WERI-Rb-1 (cell line): Measurements from ENCODE around the gene FARP2.

Source experiments
- DNase-seq: peaks from one replicate; pipeline ENCODE4 v3.0.0-alpha.2; 2020
- H3K27ac ChIP-seq: fragments of 250-450 bp; sonication (Bioruptor Pico); 2 replicates; pipeline ENCODE4 v1.5.1; 2020; ENCODE audit warnings: mild to moderate bottlenecking, moderate library complexity
- H3K27me3 ChIP-seq: fragments of 250-450 bp; sonication (Bioruptor Pico); 2 replicates; pipeline ENCODE4 v1.5.1; 2021; ENCODE audit warnings: mild to moderate bottlenecking, low read depth, moderate library complexity; ENCODE audit not compliant: insufficient read depth, severe bottlenecking
- H3K36me3 ChIP-seq: fragments of 250-450 bp; sonication (Bioruptor Pico); 2 replicates; pipeline ENCODE4 v1.5.1; 2020; ENCODE audit warnings: mild to moderate bottlenecking, moderate library complexity
- H3K4me3 ChIP-seq: 2 replicates; pipeline ENCODE4 v1.5.1; 2011; ENCODE audit warnings: low read depth, mild to moderate bottlenecking, control low read depth, low read length
- H3K9me3 ChIP-seq: fragments of 250-450 bp; sonication (Bioruptor Pico); 2 replicates; pipeline ENCODE4 v1.5.1; 2021; ENCODE audit warnings: mild to moderate bottlenecking, moderate library complexity; ENCODE audit not compliant: severe bottlenecking
- CTCF ChIP-seq: IDR thresholded peaks from 2 replicates; pipeline ENCODE4 v1.5.1; 2011; ENCODE audit warnings: low read depth, mild to moderate bottlenecking, control low read depth, inconsistent platforms, low read length

The FARP2 gene

GRCh38 chr2:241459520-241459919, 103.4 kb downstream of the FARP2 start:
- no peaks in the 10 kb centered on the region for H3K27me3 ChIP-seq
- DNase-seq, result no peak
- TF ChIP-seq CTCF, result no peak

GRCh38 chr2:241460631-241461030, 104.5 kb downstream of the FARP2 start:
- Histone ChIP-seq H3K36me3 (no peaks in the 10 kb centered on the region), H3K4me3 (no peak overlapping the region), H3K27ac (no peak overlapping the region), H3K27me3 (no peaks in the 10 kb centered on the region), H3K9me3 (no peaks in the 10 kb centered on the region)
- no peak for TF ChIP-seq CTCF
- no peak for DNase-seq

More at GRCh38 chr2:241459520-241459919, 103.4 kb downstream of the FARP2 start:
- Histone ChIP-seq H3K27ac (no peak overlapping the region), H3K36me3 (no peaks in the 10 kb centered on the region), H3K9me3 (no peaks in the 10 kb centered on the region), H3K4me3 (no peak overlapping the region)

- no peaks in the 10 kb centered on the region for H3K36me3 ChIP-seq
- H3K27ac ChIP-seq, result no peak overlapping the region
- no peak overlapping the region for H3K4me3 ChIP-seq
- no peaks in the 10 kb centered on the region for H3K27me3 ChIP-seq
- H3K9me3 ChIP-seq, result no peaks in the 10 kb centered on the region
- no peak for DNase-seq
- no peak for TF ChIP-seq CTCF
These were observed 105.9 kb downstream of the FARP2 start for GRCh38 chr2:241461693-241462677.

GRCh38 chr2:241463276-241464135, 107.4 kb downstream of the FARP2 start:
- Histone ChIP-seq H3K27ac (no peak overlapping the region), H3K9me3 (no peaks in the 10 kb centered on the region), H3K27me3 (no peaks in the 10 kb centered on the region), H3K4me3 (no peak overlapping the region), H3K36me3 (no peaks in the 10 kb centered on the region)
- no peak for DNase-seq
- no peak for TF ChIP-seq CTCF

GRCh38 chr2:241465543-241465942, 109.5 kb downstream of the FARP2 start:
- Histone ChIP-seq H3K27me3 (no peaks in the 10 kb centered on the region), H3K4me3 (no peak overlapping the region), H3K36me3 (0 out of 2 replicates have a peak, but pooled peaks cover 4% of the 10 kb centered on the region), H3K9me3 (no peaks in the 10 kb centered on the region), H3K27ac (no peak overlapping the region)
- DNase-seq, result no peak
- TF ChIP-seq CTCF, result no peak
